BE2C (cell line): Measurements from ENCODE around the gene KLF16.

ENCODE experiments used
- DNase-seq: peaks from one replicate; pipeline ENCODE4 v3.0.0-alpha.2; 2020
- H3K27me3 ChIP-seq: fragments of 250-450 bp; sonication (Bioruptor Pico); 2 replicates; pipeline ENCODE4 v1.5.1; 2020; ENCODE audit warnings: mild to moderate bottlenecking
- H3K36me3 ChIP-seq: fragments of 250-450 bp; sonication (Bioruptor Pico); 2 replicates; pipeline ENCODE4 v1.5.1; 2020; ENCODE audit warnings: mild to moderate bottlenecking
- H3K4me1 ChIP-seq: fragments of 250-450 bp; sonication (Bioruptor Pico); 2 replicates; pipeline ENCODE4 v1.5.1; 2020
- H3K4me3 ChIP-seq: 2 replicates; pipeline ENCODE4 v1.5.1; 2011; ENCODE audit warnings: low read depth, low read length
- H3K9me3 ChIP-seq: fragments of 250-450 bp; sonication (Bioruptor Pico); 2 replicates; pipeline ENCODE4 v1.5.1; 2020
- CTCF ChIP-seq: IDR thresholded peaks from 2 replicates; pipeline ENCODE4 v1.5.1; 2012; ENCODE audit warnings: mild to moderate bottlenecking, low read depth, low read length

KLF16 gene

GRCh38 chr19:1843646-1844394 is 19.6 kb downstream of the KLF16 start:
- peak; percentile 38 for TF ChIP-seq CTCF
- H3K27me3 ChIP-seq: no peaks in the 10 kb centered on the region
- H3K36me3 ChIP-seq: peaks cover 28% of the 10 kb centered on the region
- H3K4me1 ChIP-seq: peaks cover 3% of the 10 kb centered on the region; the same call in 1 of the 2 replicates
- H3K4me3 ChIP-seq: no peak overlapping the region
- H3K9me3 ChIP-seq: no peaks in the 10 kb centered on the region
- DNase-seq: no peak

GRCh38 chr19:1843116-1843515 is 20.3 kb downstream of the KLF16 start:
- no peak for DNase-seq
- Histone ChIP-seq H3K4me3 (no peak overlapping the region), H3K9me3 (no peaks in the 10 kb centered on the region), H3K4me1 (peaks cover 3% of the 10 kb centered on the region; the same call in 1 of the 2 replicates), H3K27me3 (no peaks in the 10 kb centered on the region), H3K36me3 (peaks cover 28% of the 10 kb centered on the region)
- no peak for TF ChIP-seq CTCF

GRCh38 chr19:1841209-1841924 is 22.0 kb downstream of the KLF16 start:
- Histone ChIP-seq H3K9me3 (no peaks in the 10 kb centered on the region), H3K27me3 (no peaks in the 10 kb centered on the region), H3K4me3 (no peak overlapping the region), H3K36me3 (peaks cover 22% of the 10 kb centered on the region), H3K4me1 (peaks cover 9% of the 10 kb centered on the region)
- TF ChIP-seq CTCF: no peak
- no peak for DNase-seq

GRCh38 chr19:1840541-1841115 is 22.8 kb downstream of the KLF16 start:
- peaks cover 18% of the 10 kb centered on the region; the same call in 1 of the 2 replicates for H3K36me3 ChIP-seq
- no peaks in the 10 kb centered on the region for H3K9me3 ChIP-seq
- no peak overlapping the region for H3K4me3 ChIP-seq
- peaks cover 9% of the 10 kb centered on the region for H3K4me1 ChIP-seq
- no peak for TF ChIP-seq CTCF
- no peaks in the 10 kb centered on the region for H3K27me3 ChIP-seq
- no peak for DNase-seq

- no peak for DNase-seq
- TF ChIP-seq CTCF: no peak
- no peaks in the 10 kb centered on the region for H3K27me3 ChIP-seq
- H3K4me1 ChIP-seq: peaks cover 9% of the 10 kb centered on the region
- H3K4me3 ChIP-seq: no peak overlapping the region
- H3K36me3 ChIP-seq: peaks cover 12% of the 10 kb centered on the region; the same call in 1 of the 2 replicates
- H3K9me3 ChIP-seq: no peaks in the 10 kb centered on the region
Observed at GRCh38 chr19:1839658-1840540, 23.5 kb downstream of the KLF16 start.
